GM23338 (cell line): ENCODE data around the gene KLHL33.

Experiments
- CREB1 ChIP-seq: fragments of 250-450 bp; sonication (Bioruptor Pico); IDR thresholded peaks from 2 replicates; pipeline ENCODE4 v1.5.0; 2020; ENCODE audit warnings: low read depth, mild to moderate bottlenecking, moderate library complexity
- CTCF ChIP-seq, 2 experiments: fragments of 200-600 bp in 1 of 2; sonication (generic) in 1 of 2; conservative IDR thresholded peaks; 2 replicates each; pipeline versions ENCODE4 v1.5.1 to v1.6.1; 2016 to 2017; ENCODE audit warnings: antibody characterized with exemption in 2 of 2, low read depth in 2 of 2, mild to moderate bottlenecking in 2 of 2, moderate library complexity in 1 of 2
- ETS1 ChIP-seq: IDR thresholded peaks from 2 replicates; pipeline ENCODE4 v1.6.1; 2016; ENCODE audit warnings: antibody characterized with exemption
- EZH2 ChIP-seq: fragments of 200-600 bp; sonication (generic); IDR thresholded peaks from one replicate; pipeline ENCODE4 v1.8.0; 2017; ENCODE audit warnings: antibody characterized with exemption, mild to moderate bottlenecking, low read depth; ENCODE audit not compliant: unreplicated experiment
- EZH2phosphoT487 ChIP-seq: fragments of 200-600 bp; sonication (generic); IDR thresholded peaks from one replicate; pipeline ENCODE4 v1.8.1; 2018; ENCODE audit warnings: antibody characterized with exemption; ENCODE audit not compliant: unreplicated experiment
- JUNB ChIP-seq: IDR thresholded peaks from one replicate; pipeline ENCODE4 v1.6.1; 2016; ENCODE audit warnings: antibody characterized with exemption; ENCODE audit not compliant: unreplicated experiment
- NANOG ChIP-seq: IDR thresholded peaks from 2 replicates; pipeline ENCODE4 v1.6.1; 2016; ENCODE audit warnings: antibody characterized with exemption, borderline replicate concordance
- REST ChIP-seq: IDR thresholded peaks from one replicate; pipeline ENCODE4 v1.6.1; 2018; ENCODE audit warnings: antibody characterized with exemption; ENCODE audit not compliant: unreplicated experiment

GRCh38 chr14:20438664-20439063 is 2.7 kb upstream of the KLHL33 start:
- TF ChIP-seq EZH2, result no peak
- TF ChIP-seq CTCF (conservative IDR thresholded peaks at IDR 0.05; ENCODE audit: low read depth in 2 of 2), result no peak
- no peak for TF ChIP-seq NANOG
- no peak for TF ChIP-seq JUNB
- TF ChIP-seq CREB1 (CRISPR knock-in tag), result no peak
- no peak for TF ChIP-seq EZH2phosphoT487
- no peak for TF ChIP-seq REST
- no peak for TF ChIP-seq ETS1
